Lower lobe of right lung (tissue), 2 donors: ENCODE measurements around the gene PLD6. TPM values are rescaled to one million over a fixed set of nuclear protein-coding genes. Genes with fewer than 3 reads are reported as not detected.

Experiments
- ATAC-seq, 2 donors: fragments of 200-7000 bp; cut with Tn5 transposase; one replicate each; pipeline ENCODE4 v1.9.1; 2020 to 2022; ENCODE audit warnings: mild to moderate bottlenecking in 2 of 2, moderate library complexity in 2 of 2
- DNase-seq: peaks from one replicate; pipeline ENCODE4 v3.0.0-alpha.2; 2020
- H3K27ac ChIP-seq: fragments of 200-600 bp; one replicate; pipeline ENCODE4 v1.8.0; 2022
- H3K27me3 ChIP-seq: fragments of 200-600 bp; one replicate; pipeline ENCODE4 v1.8.0; 2022; ENCODE audit warnings: low read depth
- H3K36me3 ChIP-seq: fragments of 200-600 bp; one replicate; pipeline ENCODE4 v1.8.0; 2022; ENCODE audit warnings: mild to moderate bottlenecking
- H3K4me1 ChIP-seq: fragments of 200-600 bp; one replicate; pipeline ENCODE4 v1.8.0; 2022
- H3K4me3 ChIP-seq: fragments of 200-600 bp; one replicate; pipeline ENCODE4 v1.8.0; 2022; ENCODE audit warnings: mild to moderate bottlenecking
- H3K9me3 ChIP-seq: fragments of 200-600 bp; one replicate; pipeline ENCODE4 v1.8.0; 2022
- CTCF ChIP-seq: fragments of 200-600 bp; IDR thresholded peaks from one replicate; pipeline ENCODE4 v1.8.0; 2022; ENCODE audit warnings: antibody characterized with exemption, mild to moderate bottlenecking
- intact Hi-C: fragments of 100-400 bp; cut with DNase I; formaldehyde crosslinking; loops from one replicate; pipeline ENCODE4 v1.11.0; 2022
- total RNA-seq: library from RNA; stranded (reverse); fragmentation: NEBNext Ultra II Directional; extraction: Animal tissue kit (Norgen Biotek cat#: 25700); gene quantifications from one replicate; pipeline ENCODE4 v1.2.1, GENCODE V29; 2021
- donor health status: DM: no; HTN: yes; CAD: no; lungs with severe emphysema.

Gene PLD6
- total RNA-seq, 1 donor from 2014 or later = 3.8 TPM

- Histone ChIP-seq H3K4me3 (no peak overlapping the region), H3K4me1 (peaks cover 13% of the 10 kb centered on the region), H3K9me3 (no peaks in the 10 kb centered on the region), H3K36me3 (peaks cover 100% of the 10 kb centered on the region), H3K27ac (no peak overlapping the region), H3K27me3 (no peaks in the 10 kb centered on the region)
- intact Hi-C loops = no loop called here
- DNase-seq (no peak), ATAC-seq (no peak)
- no peak for TF ChIP-seq CTCF
Measured at GRCh38 chr17:17156511-17156910, 49.6 kb downstream of the PLD6 start.

GRCh38 chr17:17156107-17156506 lies 50.0 kb downstream of the PLD6 start:
- DNase-seq = no peak
- intact Hi-C loops = no loop called here
- TF ChIP-seq CTCF = no peak
- Histone ChIP-seq H3K27ac (no peak overlapping the region), H3K27me3 (no peaks in the 10 kb centered on the region), H3K4me1 (peaks cover 16% of the 10 kb centered on the region), H3K4me3 (no peak overlapping the region), H3K9me3 (no peaks in the 10 kb centered on the region), H3K36me3 (peaks cover 100% of the 10 kb centered on the region)
- no peak for ATAC-seq

GRCh38 chr17:17155568-17155967 lies 50.6 kb downstream of the PLD6 start:
- no peak for TF ChIP-seq CTCF
- peaks cover 100% of the 10 kb centered on the region for H3K36me3 ChIP-seq

GRCh38 chr17:17154981-17155380 lies 51.2 kb downstream of the PLD6 start:
- TF ChIP-seq CTCF = no peak
- Histone ChIP-seq H3K9me3 (no peaks in the 10 kb centered on the region), H3K36me3 (peaks cover 100% of the 10 kb centered on the region), H3K27ac (no peak overlapping the region), H3K27me3 (no peaks in the 10 kb centered on the region), H3K4me1 (peaks cover 20% of the 10 kb centered on the region), H3K4me3 (no peak overlapping the region)
- intact Hi-C loops = no loop called here
- DNase-seq (no peak), ATAC-seq (no peak)

More at GRCh38 chr17:17155568-17155967, 50.6 kb downstream of the PLD6 start:
- intact Hi-C loops = no loop called here
- DNase-seq = no peak
- Histone ChIP-seq H3K27ac (no peak overlapping the region), H3K4me3 (no peak overlapping the region), H3K9me3 (no peaks in the 10 kb centered on the region), H3K4me1 (peaks cover 20% of the 10 kb centered on the region), H3K27me3 (no peaks in the 10 kb centered on the region)
- no peak for ATAC-seq

GRCh38 chr17:17154556-17154955 lies 51.6 kb downstream of the PLD6 start:
- DNase-seq (no peak), ATAC-seq (no peak)
- TF ChIP-seq CTCF = no peak
- no peaks in the 10 kb centered on the region for H3K27me3 ChIP-seq
- peaks cover 20% of the 10 kb centered on the region for H3K4me1 ChIP-seq
- peaks cover 100% of the 10 kb centered on the region for H3K36me3 ChIP-seq
- intact Hi-C loops = no loop called here
- H3K9me3 ChIP-seq = no peaks in the 10 kb centered on the region
- no peak overlapping the region for H3K27ac ChIP-seq
- no peak overlapping the region for H3K4me3 ChIP-seq

GRCh38 chr17:17153709-17154108 lies 52.4 kb downstream of the PLD6 start:
- no peaks in the 10 kb centered on the region for H3K9me3 ChIP-seq
- ATAC-seq (no peak), DNase-seq (no peak)
- no peak overlapping the region for H3K27ac ChIP-seq
- no peak overlapping the region for H3K4me3 ChIP-seq
- peaks cover 20% of the 10 kb centered on the region for H3K4me1 ChIP-seq
- no peak for TF ChIP-seq CTCF
- H3K27me3 ChIP-seq = no peaks in the 10 kb centered on the region
- intact Hi-C loops = no loop called here
- peaks cover 91% of the 10 kb centered on the region for H3K36me3 ChIP-seq
